Left lobe of liver (tissue), 2 donors: ENCODE results near the gene MORN3. TPM values are rescaled to one million over a fixed set of nuclear protein-coding genes. Genes with fewer than 3 reads are reported as not detected.
"Not testable (repeated sequence)": the region's sequence is repeated elsewhere in the genome, so short reads cannot be mapped to it uniquely, and the experiment has no call there.

Experiments
- ATAC-seq: fragments of 200-7000 bp; cut with Tn5 transposase; one replicate; pipeline ENCODE4 v1.9.1; 2020; ENCODE audit warnings: mild to moderate bottlenecking, moderate library complexity
- DNase-seq: peaks from one replicate; pipeline ENCODE4 v3.0.0-alpha.2; 2020; ENCODE audit warnings: low spot score
- total RNA-seq: library from RNA; stranded (reverse); gene quantifications from one replicate; pipeline ENCODE4 v1.2.1, GENCODE V29; 2021
- donor health status: DM: no; HTN: no; CAD: no; lungs with moderate emphysema.
- donor health status: DM: no; HTN: yes; CAD: no.

MORN3 gene
- total RNA-seq, 1 donor from 2014 or later: not detected

DNA sequence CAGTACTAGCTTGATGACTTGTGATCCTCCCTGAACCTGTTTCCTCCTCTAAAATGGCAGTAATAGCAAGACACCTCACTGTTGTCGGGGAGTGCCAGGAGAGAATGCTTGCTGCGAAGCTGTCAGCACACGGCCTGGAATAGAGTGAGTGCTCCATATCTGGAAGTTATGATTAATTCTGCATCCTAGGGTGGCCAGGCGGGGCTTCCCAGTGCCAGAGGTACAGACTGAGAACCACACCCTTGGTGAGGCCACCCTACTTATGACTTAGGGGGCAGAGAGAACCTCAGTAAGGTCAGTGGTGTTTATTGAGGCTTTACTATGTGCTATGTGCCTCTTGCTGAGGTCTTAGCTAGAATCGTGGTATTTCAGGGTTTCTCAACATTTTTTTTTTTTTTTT, 20.1 kb downstream of the MORN3 start:
- ATAC-seq (no peak), DNase-seq (no peak)

GRCh38 chr12:121648458-121649028, 20.9 kb downstream of the MORN3 start:
- DNase-seq (no peak), ATAC-seq (no peak)

DNA sequence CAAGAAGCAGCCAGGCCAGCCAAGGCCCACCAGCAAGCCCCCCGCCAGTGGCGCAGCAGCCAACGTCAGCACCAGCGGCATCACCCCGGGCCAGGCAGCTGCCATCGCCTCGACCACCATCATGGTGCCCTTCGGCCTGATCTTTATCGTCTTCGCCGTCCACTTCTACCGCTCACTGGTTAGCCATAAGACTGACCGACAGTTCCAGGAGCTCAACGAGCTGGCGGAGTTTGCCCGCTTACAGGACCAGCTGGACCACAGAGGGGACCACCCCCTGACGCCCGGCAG, 28.2 kb downstream of the MORN3 start:
- DNase-seq (no peak), ATAC-seq (no peak)

DNA sequence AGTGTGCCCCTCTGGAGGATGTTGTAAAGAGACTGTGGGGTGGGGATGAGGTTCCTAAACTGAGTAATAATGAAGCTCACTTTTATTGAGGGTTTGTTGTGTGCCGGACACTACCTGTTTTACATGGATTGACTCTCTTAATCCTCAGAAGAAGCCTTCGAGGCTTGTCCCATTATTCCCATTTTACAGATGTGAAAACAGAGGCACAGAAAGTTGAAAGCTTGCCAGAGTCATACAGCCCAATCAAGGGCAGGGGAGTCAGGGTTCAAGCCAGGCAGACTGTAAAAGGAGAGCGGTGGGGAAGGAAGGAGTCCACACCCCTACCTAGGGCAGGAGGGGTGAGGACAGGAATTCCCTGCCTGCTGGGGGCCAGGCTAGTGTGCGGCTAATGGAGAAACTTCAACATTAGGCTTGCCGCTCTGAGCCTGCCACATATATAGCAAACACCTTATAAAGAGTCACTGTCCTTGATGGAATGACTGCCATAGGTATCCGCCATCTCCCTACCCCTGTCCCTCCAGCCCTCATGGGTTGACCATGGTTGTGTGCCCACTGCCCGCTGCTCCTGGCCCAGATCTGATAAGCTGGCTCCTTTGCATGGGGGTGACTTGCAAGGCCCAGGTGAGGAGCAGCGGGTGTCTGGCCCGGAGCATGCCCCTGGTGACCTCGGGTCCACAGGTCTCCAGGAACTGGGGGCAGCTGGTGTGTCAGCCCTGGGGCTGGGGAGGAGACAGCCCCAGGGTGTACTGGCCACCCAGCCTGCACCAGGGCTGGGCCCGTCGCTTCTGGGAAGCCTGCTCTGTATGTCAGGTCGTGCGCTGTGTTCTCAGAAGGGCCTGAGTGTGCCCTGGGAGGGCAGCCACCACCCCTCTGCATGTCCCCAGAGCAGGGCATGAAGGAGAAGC, 30.9 kb downstream of the MORN3 start:
- DNase-seq (no peak), ATAC-seq (peak; percentile 61)

DNA sequence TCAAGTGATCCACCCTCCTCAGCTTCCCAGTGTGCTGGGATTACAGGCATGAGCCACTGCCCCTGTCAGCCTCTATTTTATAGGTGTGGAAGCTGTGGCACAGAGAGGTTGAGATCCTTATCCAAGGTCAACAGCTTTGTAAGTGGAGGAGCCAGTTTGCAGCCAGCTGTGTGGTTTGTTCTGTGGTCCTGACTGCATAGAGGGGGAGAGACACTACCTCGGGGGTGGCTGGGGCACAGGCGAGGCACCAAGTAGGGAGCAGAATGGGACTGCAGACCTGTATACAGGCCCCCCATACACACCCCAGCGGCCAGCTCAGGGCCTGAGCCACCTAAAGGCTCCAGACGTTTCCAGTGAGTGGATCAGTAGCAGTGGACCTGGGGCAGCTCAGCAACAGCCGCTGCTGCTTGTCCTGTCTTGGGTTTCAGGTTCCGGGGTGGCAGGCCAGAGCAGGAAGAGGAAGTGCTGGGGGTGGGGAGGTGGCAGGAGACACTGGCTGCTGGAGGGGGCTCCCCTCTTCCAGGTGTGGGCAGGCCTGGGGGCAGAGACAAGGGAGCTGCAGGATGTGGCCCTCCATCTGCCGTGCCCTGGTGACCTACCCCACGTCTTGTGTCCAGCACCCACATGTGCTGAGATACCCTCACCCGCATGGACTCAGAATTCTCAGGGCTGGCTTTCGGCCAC, 32.1 kb downstream of the MORN3 start:
- DNase-seq (no peak), ATAC-seq (peak; percentile 37)

DNA sequence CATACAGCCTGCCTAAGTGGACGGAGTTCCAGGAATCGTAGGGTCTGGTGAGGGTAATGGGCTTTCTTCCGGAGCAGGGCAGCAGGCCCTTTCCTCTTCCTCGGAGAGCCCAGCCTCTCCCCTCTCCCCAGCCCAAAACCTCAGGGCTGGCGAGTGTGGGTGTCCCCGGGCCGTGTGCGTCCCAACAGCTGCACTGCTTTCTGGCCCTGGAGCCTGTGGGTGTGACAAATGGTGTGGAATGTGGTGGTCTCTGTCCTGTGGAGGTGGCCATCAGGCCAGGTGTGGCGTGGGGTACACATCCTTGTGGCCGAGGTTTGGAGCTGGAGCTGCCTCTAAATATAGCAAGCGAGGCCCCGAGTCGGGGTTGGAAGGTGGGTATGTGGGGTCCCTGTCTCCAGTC, 34.6 kb downstream of the MORN3 start:
- no peak for DNase-seq
- no peak for ATAC-seq

DNA sequence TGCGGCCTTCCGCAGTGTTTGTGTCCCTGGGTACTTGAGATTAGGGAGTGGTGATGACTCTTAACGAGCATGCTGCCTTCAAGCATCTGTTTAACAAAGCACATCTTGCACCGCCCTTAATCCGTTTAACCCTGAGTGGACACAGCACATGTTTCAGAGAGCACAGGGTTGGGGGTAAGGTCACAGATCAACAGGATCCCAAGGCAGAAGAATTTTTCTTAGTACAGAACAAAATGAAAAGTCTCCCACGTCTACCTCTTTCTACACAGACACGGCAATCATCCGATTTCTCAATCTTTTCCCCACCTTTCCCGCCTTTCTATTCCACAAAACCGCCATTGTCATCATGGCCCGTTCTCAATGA, 35.6 kb downstream of the MORN3 start:
- ATAC-seq, DNase-seq: not testable (repeated sequence)

DNA sequence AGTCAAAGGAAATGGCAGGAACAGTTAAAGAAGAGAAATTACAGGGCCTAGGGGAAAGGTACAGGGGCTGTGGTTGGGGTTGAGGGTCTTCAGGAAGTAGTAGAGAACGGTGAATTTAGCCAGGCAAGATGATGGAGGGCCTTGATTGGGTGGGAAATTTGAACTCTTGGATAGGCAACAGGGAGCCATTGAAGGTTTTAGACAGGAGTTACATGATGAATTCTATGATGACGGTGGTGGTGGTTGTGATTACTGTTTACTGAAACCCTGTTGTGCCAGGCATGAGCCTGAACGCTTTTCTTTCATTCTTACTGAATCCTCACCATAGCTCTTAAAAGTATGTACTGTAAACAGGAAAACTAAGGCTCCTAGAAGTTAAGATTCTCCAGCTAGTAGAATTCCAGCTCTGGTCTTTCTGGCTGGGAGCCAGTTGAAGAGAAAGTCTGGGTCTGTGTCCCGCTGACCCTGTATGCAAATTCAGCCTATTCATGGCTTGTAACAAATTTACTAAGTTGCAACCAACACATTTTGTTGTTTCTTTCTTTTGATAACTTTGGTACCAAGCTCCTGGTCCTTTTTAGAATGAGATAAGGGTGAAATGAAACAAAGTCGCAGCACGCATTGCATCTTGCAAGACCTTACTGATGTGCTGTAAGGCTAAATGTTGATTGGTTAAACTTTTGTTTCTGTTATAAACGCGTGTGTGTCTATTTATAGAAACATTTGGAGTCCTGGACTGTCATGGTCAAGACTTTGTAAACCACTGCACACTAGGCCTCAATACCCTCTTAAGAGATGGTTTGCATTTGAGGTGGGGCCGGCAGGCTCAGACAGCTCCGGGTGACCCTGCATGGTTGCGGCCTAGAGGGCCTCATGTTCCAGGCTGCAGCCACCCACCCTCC, 37.1 kb downstream of the MORN3 start:
- ATAC-seq: no peak
- no peak for DNase-seq

GRCh38 chr12:121630791-121631355, 38.6 kb downstream of the MORN3 start:
- DNase-seq: no peak

DNA sequence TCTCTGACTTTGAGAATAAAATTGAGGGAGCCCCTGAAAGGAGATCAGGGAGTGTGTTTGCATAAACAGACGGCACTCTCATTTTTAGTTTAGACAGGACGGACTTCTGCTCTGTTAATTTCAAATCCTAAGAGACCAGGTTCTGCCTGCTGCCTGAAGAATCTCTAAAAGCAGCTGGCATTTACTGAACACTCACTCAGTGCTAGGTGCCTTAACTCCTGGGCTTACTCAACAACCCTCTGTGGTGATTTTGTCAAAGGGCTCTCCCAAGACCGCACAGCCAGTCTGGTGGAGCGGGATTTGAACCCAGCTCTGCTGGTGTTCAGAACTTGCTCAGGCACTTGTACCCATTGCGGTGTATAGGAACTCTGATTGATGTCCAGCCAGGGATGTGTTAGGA, 40.9 kb downstream of the MORN3 start:
- ATAC-seq: no peak

More at GRCh38 chr12:121630791-121631355, 38.6 kb downstream of the MORN3 start:
- no peak for ATAC-seq

GRCh38 chr12:121628037-121628436, 41.4 kb downstream of the MORN3 start:
- no peak for ATAC-seq
- no peak for DNase-seq

More for the DNA sequence above, 40.9 kb downstream of the MORN3 start:
- no peak for DNase-seq

GRCh38 chr12:121626853-121627640, 42.4 kb downstream of the MORN3 start:
- DNase-seq: peak; percentile 67
- peak; percentile 52 for ATAC-seq

DNA sequence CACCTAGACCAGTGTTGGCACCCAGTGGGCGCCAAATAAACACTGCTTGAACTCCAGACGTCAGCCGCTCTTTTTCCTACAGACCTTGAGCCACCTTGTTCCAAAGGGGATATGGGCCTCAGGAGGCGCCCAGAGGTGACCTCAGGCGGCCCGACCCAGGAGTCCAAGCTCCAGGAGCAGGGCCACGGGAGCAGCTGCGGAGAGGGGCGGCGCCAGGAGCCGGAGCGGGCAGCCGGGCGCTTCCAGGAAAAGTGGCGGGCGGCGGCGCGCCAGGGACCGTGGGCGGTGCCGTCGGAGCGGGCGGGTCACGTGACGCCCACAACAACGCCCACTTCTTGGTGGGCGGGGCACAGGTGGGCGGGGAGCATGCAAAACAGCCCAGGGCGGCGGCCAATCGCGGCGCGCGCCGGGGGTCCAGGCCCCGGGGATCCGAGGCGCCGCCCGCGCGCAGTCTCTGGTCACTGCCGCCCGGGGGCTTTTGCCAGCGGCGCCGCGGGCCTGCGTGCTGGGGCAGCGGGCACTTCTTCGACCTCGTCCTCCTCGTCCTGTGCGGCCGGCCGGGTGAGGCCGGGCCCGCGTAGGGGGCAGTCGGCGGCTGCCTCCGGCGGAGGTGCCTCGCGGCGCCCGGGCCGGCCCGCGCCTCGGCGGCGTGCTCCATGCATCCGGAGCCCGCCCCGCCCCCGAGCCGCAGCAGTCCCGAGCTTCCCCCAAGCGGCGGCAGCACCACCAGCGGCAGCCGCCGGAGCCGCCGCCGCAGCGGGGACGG, 43.2 kb downstream of the MORN3 start, which contains the start of gene ORAI1:
Gene ORAI1 (plus strand): TSS at position 444 of the 766 bp plus-strand sequence.
- ATAC-seq (peak; percentile 89), DNase-seq (peak; percentile 99)

- ATAC-seq (no peak), DNase-seq (no peak)
Measured at GRCh38 chr12:121620333-121620891, 49.0 kb downstream of the MORN3 start.

- no peak for ATAC-seq
- no peak for DNase-seq
Measured at GRCh38 chr12:121618659-121619233, 50.7 kb downstream of the MORN3 start.

DNA sequence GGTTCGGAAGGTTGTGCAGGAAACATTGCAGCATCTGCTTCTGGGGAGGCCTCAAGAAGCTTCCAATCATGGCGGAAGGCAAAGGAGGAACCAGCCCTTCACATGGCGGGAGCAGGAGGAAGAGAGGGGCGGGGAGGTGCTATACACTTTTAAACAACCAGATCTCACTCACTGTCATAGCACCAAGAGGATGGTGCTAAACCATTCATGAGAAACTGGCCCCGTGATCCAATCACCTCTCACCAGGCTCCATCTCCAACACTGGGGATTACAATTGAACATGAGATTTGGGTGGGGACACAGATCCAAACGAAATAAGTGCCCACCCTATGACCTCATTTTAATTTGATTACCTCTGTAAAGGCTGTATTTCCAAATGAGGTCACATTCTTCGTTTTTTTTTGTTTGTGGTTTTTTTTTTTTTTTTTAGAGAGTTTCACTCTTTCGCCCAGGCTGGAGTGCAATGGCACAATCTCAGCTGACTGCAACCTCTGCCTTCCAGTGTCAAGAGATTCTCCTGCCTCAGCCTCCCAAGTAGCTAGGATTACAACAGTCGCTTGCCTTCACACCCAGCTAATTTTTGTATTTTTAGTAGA, 54.5 kb downstream of the MORN3 start:
- DNase-seq: no peak
- ATAC-seq: no peak

- no peak for ATAC-seq
Measured at GRCh38 chr12:121613462-121613861, 56.0 kb downstream of the MORN3 start.

GRCh38 chr12:121611306-121611705, 58.1 kb downstream of the MORN3 start:
- ATAC-seq: peak; percentile 51
- DNase-seq: no peak

More at GRCh38 chr12:121613462-121613861, 56.0 kb downstream of the MORN3 start:
- no peak for DNase-seq
